A673 (cell line): ENCODE results near the gene ADGRG3.

Experiments used
- CTCF ChIP-seq: fragments of 300-800, 200-600 bp; sonication (generic); conservative IDR thresholded peaks from 2 replicates; pipeline ENCODE4 v1.5.1; 2017; ENCODE audit warnings: low read depth, mild to moderate bottlenecking, antibody characterized with exemption, low read length, moderate library complexity, mixed read lengths
- EZH2 ChIP-seq: fragments of 200-600 bp; sonication (generic); IDR thresholded peaks from 2 replicates; pipeline ENCODE4 v1.6.1; 2017; ENCODE audit warnings: borderline replicate concordance, low read depth, mild to moderate bottlenecking, mixed read lengths, antibody characterized with exemption, low read length; ENCODE audit not compliant: poor library complexity, severe bottlenecking

DNA sequence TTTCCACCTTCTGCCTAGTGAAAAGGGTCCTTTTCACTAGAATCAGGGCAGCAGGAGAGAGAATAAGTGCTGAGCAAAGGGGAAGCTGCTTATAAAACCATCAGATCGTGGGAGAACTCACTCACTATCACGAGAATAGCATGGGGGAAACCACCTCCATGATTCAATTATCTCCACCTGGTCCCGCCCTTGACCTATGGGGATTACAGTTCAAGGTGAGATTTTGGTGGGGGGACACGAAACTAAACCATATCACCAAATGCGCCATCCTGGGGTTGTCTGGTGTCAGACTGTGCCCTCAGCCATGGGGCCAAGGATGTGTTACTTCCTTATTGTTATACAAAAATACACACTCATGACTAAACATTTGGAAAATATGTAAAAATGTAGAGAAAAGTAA is 57.0 kb downstream of the ADGRG3 start:
- no peak for TF ChIP-seq CTCF
- no peak for TF ChIP-seq EZH2
